ENCODE results near the gene PPP3CA.

DNA sequence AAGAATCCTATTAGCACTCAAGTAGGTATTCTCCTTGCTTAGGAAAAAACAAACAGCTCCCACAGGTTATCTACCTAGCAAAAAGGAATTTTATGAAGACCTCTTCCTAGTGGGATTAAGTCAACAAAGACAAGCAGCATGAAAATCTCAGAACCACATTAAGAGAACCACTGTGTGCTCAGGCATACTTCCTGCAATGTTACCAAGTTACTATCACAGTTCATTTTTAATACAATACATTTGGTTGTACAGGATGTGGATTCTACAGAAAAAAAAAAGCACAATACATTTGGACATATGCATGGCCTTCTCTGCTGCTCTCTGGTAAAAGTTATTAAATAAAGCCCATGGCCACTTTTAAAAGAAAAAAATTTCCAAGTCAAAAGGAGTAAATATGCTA is 193.7 kb downstream of the PPP3CA start:
- TF ChIP-seq, protein P1, sequence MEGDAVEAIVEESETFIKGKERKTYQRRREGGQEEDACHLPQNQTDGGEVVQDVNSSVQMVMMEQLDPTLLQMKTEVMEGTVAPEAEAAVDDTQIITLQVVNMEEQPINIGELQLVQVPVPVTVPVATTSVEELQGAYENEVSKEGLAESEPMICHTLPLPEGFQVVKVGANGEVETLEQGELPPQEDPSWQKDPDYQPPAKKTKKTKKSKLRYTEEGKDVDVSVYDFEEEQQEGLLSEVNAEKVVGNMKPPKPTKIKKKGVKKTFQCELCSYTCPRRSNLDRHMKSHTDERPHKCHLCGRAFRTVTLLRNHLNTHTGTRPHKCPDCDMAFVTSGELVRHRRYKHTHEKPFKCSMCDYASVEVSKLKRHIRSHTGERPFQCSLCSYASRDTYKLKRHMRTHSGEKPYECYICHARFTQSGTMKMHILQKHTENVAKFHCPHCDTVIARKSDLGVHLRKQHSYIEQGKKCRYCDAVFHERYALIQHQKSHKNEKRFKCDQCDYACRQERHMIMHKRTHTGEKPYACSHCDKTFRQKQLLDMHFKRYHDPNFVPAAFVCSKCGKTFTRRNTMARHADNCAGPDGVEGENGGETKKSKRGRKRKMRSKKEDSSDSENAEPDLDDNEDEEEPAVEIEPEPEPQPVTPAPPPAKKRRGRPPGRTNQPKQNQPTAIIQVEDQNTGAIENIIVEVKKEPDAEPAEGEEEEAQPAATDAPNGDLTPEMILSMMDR (IDR thresholded peaks at IDR 0.05; ENCODE audit: low read length): no peak
- TF ChIP-seq EZH2 (IDR thresholded peaks at IDR 0.05; ENCODE audit: borderline replicate concordance, low read length): no peak
